GM21390 (cell line): Measurements from ENCODE around the gene NRARP.

Experiments used
- ATAC-seq: cut with Tn5 transposase; IDR thresholded peaks from one replicate; pipeline ENCODE4 v1.9.1; 2021; ENCODE audit not compliant: unreplicated experiment

NRARP gene

DNA sequence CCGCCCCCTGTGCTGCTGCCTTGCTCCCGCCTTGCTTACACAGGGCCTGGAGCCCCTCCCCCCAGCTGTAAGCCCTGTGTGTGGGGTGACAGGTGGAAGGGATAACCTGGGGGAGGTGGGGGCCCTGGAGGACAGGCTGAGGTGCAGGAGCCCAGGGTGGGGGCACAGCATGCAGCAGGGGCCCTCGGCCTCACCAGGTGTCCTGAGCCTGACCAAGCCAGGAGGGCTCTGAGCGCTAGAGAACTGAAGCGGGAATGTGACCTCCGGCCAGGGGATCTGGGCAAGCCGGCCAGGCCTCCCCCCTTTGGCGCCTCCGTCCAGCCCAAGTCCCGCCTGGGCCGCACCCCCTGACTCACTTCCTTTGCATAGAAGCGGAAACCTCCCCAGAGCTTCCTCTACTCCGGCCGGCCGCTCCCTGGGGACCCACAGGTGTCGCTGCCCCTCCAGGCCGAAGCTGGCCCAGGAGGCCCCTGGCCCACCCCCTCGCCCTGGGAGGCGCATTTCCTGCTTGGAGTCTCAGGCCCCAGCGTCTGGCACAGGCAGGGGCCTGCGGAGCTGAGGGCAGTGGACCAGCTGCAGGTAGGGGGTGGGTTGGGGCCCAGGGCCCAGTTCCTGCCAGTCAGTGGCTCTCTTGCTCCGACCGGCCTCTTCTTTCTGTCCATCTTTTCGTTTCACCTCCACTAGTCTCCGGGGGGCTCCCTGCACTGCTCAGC, 24.6 kb downstream of the NRARP start, which contains the start of gene TOR4A:
Gene TOR4A (plus strand): TSS at position 398 of the 713 bp plus-strand sequence. CDS start 964 bp downstream, outside the sequence.
- ATAC-seq, result peak; percentile 75

GRCh38 chr9:137276473-137277328, 25.4 kb downstream of the NRARP start:
- peak; percentile 17 for ATAC-seq

DNA sequence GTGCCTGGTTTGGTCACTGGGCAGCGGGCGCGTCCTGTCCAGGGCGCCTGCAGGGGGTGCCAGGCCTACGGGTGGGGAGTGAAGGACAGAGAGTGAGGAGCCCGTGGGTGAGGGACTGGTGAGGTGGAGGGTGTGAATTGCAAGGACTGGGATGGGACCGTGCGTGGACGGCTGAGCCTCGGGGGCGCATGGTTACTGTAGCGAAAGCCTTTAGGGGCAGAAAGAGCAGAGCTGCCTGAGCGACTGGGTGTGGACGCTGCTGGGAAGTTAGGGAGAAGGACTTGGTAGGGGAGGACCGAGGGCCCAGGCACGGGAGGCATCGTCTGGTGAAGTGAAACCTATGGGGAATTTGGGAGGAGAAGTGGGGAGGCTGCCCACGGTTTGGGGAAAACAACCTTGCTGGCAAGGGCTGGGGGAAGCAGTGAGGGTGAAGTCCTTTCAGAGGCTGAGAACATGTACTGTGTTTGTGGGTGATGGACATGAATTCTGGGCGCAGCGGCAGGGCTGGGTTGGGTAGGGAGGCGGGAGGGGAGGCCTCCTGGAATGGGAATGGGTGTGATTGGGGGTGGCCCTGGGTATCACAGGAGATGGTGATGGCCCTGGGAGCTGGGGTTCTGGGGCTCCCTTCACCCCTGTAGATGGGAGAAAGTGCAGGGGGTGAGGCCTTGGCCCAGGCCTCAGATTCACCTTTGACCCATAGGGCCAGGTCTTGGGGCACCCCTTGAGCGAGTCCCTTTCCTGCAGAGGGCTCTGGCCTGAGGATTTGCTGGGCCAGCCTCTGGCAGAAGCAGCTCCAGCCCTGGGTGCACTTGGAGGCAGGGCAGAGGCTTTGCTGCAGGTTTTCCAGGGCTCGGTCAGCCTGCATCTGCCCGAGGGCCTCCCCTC, 26.2 kb downstream of the NRARP start:
- ATAC-seq, result no peak

- ATAC-seq, result no peak
Measured at GRCh38 chr9:137275203-137275587, 26.9 kb downstream of the NRARP start.

DNA sequence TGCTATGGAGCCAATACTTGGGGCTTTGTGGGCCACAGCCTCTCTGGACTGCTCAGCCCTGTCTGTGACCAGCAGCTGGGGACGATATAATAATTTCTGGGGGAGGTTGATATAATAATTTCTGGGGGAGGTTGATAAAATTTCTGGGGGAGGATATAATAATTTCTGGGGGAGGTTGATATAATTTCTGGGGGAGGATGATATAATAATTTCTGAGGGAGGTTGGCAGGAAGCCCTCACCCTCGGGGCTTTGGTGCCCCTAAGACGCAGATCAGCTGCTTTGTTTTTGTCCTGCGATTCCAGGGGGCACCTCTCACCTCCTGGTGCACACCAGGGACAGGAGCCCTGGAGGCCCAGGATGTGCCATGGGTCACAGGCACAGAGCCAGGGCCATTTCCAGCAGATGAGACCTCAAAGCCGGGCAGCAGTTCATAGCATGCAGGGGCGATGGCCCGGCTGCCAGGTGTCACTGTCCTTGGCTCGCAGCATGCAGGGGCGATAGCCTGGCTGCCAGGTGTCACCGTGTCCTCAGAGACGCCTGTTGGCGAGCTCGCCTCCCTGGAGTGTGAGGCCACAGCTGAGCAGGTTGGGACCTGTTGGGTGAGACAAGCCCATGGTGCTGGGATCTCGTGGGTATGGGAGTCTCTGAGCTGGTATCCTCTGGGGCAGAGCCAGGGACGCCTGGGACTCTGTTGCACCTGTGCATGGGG, 28.3 kb downstream of the NRARP start:
- no peak for ATAC-seq

- ATAC-seq, result no peak
Measured at GRCh38 chr9:137273095-137273490, 29.0 kb downstream of the NRARP start.

- no peak for ATAC-seq
Measured at GRCh38 chr9:137272241-137273094, 29.6 kb downstream of the NRARP start.

DNA sequence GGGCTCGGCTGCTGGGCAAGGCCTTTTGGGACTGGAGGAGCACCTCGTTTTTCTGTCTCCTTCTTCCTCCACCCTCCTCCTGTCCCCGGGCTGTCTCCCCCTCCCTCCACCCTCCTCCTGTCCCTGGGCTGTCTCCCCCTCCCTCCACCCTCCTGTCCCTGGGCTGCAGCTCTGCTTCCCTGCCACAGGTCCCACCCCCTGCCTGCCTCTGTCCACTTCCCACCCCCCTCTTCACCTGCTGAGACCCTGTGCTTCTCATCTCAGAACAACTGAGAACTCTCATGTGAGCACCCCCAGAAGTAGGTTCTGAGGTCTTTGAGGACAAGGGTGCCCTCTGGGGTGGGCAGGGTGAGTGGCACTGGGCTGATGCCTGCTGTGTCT, 30.4 kb downstream of the NRARP start:
- no peak for ATAC-seq

DNA sequence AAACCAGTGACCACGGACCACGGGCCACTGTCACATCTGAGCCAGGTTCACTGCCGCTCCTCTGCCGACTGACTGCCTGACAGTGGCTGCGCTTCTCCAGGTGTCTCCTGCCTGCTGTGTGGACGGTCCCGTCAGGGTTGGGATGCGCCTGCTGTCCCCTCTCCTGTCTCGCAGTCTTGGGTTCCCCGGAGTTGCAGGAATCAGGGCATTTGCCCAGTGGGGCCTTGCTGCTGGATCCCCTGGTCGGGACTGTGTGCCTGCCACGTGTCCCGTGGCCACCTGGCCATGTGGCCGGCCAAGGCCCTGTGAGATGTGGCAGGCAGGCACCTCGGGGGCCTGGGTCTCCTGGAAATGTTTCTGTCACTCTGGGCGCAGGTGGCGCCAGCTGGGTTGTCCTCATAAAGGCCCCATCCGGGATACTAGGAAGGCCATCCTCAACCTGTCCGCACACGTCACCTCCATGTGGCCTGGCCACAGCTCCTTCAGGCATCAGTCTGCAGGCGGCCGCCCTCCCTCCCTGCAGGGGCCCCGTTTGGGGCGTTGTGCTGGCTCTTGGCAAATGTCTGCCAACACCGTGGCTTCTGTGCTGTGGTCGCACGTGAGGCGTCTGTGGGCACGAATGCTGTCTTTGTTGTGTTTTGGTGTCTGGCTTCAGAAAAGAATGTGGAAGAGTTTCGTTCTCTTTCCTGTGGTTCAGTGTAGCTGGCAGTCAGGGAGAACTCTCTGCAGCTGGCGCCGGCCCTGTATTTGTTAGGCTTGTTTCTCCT, 31.0 kb downstream of the NRARP start:
- ATAC-seq, result no peak

GRCh38 chr9:137269231-137269772, 32.8 kb downstream of the NRARP start:
- no peak for ATAC-seq

GRCh38 chr9:137268538-137269201, 33.4 kb downstream of the NRARP start:
- no peak for ATAC-seq

DNA sequence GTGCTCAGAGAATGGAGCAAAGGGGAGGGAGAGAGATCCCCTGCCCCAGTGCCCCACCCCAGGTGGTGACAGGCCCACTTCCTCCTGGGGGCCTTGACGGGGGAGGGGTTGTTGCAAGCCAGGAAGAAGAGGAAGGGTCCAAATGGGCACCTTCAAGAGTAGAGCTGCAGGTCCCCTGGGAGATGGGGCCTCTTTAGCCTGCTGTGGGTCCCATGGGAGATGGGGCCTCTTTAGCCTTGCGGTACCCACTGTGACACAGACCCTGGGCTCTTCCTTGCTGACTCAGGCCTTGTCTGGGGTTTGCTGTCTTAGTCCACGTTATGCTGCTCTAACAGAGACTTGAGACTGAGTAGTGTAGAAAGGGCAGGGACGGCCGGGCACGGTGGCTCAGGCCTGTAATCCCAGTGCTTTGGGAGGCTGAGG, 34.1 kb downstream of the NRARP start:
- no peak for ATAC-seq

GRCh38 chr9:137266585-137267453, 35.3 kb downstream of the NRARP start:
- ATAC-seq, result no peak

- no peak for ATAC-seq
Measured at GRCh38 chr9:137266162-137266527, 35.9 kb downstream of the NRARP start.

- ATAC-seq, result no peak
Measured at GRCh38 chr9:137265496-137266161, 36.4 kb downstream of the NRARP start.

DNA sequence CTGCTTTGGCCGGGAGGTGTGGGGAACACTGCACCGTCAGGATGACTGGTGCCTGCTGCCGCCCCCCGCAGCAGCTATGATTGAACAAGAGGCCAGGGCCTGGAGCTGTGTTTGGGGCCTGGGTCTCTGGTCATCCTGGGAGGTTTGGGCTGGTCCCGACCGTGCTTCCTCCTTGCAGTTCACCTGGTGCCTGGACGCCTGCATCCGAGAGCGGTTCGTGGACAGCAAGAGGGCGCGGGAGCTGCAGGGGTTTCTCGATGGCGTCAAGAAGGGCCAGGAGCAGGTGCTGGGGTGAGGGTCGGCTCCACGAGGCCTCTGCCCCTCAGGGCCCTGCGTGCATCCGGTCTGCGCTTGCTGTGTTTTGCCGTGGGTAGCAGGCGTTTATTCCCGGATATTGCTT, 38.0 kb downstream of the NRARP start:
- ATAC-seq, result no peak

DNA sequence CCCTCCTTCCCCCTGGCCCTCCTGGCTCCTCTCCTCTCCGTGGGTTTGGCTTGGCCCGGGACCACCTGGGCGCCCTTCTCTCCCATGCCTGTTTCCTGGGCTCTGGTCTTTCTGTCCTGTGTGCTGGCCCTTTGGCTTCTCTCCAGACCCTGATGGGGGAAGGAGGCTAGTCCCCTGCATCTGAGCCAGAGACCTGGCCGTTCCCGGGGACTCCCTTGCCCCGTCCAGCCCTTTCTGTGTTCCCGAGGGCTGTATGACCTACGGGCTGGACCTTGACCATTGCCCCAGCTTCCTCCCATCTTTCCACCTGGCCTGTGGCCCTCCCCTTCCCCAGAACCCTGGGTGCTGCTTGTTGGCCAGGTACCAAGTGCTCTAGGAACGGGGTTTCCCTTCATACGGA, 38.6 kb downstream of the NRARP start:
- no peak for ATAC-seq
